WTC11 (cell line): Measurements from ENCODE around the gene TBC1D1. TPM values are rescaled to one million over a fixed set of nuclear protein-coding genes. Genes with fewer than 3 reads are reported as not detected.

ENCODE experiments used
- ATAC-seq: fragments of 200-7000 bp; cut with Tn5 transposase; 2 replicates; pipeline ENCODE4 v1.10.0; 2021; ENCODE audit warnings: mild to moderate bottlenecking, moderate library complexity
- CTCF ChIA-PET: fragments of 300-600 bp; sonication (Branson Sonifier 250); formaldehyde crosslinking; loops from one replicate; lab custom pipeline; 2021; ENCODE audit warnings: antibody characterized with exemption; lab: Charles Lee
- POLR2A ChIA-PET: fragments of 350-600 bp; sonication (Branson Sonifier 250); formaldehyde crosslinking; loops from one replicate; lab custom pipeline; 2021; ENCODE audit warnings: antibody characterized with exemption; lab: Charles Lee
- DNase-seq: peaks from one replicate; pipeline ENCODE4 v3.0.0; 2021; ENCODE audit warnings: low spot score
- H3K27ac Mint-ChIP-seq: 2 replicates; pipeline ENCODE4 v1.8.0; 2021; ENCODE audit warnings: mixed read lengths
- H3K27me3 Mint-ChIP-seq: 2 replicates; pipeline ENCODE4 v1.8.0; 2021; ENCODE audit warnings: low read depth, mild to moderate bottlenecking, moderate library complexity, mixed read lengths
- H3K36me3 Mint-ChIP-seq: 2 replicates; pipeline ENCODE4 v1.8.0; 2021; ENCODE audit warnings: mixed read lengths
- H3K4me1 Mint-ChIP-seq: 2 replicates; pipeline ENCODE4 v1.8.0; 2022; ENCODE audit warnings: mixed read lengths
- H3K4me3 Mint-ChIP-seq: 2 replicates; pipeline ENCODE4 v1.8.0; 2021; ENCODE audit warnings: mild to moderate bottlenecking, moderate library complexity, mixed read lengths
- H3K9me3 Mint-ChIP-seq: 2 replicates; pipeline ENCODE4 v1.8.0; 2021; ENCODE audit warnings: mixed read lengths
- ATF6 ChIP-seq: sonication (generic); formaldehyde crosslinking; IDR thresholded peaks from 2 replicates; pipeline ENCODE4 v1.8.1; 2023; ENCODE audit warnings: mild to moderate bottlenecking, missing genetic modification reagents
- CDX4 ChIP-seq: fragments of 250-450 bp; sonication (Bioruptor Pico); IDR thresholded peaks from 2 replicates; pipeline ENCODE4 v1.9.0; 2021; ENCODE audit warnings: moderate library complexity, mild to moderate bottlenecking, inconsistent platforms, borderline replicate concordance
- EMX1 ChIP-seq: fragments of 250-450 bp; sonication (Bioruptor Pico); IDR thresholded peaks from 2 replicates; pipeline ENCODE4 v1.8.0; 2021; ENCODE audit warnings: mild to moderate bottlenecking
- ESRRA ChIP-seq: sonication (generic); formaldehyde crosslinking; IDR thresholded peaks from 2 replicates; pipeline ENCODE4 v1.8.1; 2022; ENCODE audit warnings: mild to moderate bottlenecking, missing genetic modification reagents, borderline replicate concordance
- HMGA2 ChIP-seq: fragments of 250-450 bp; sonication (Bioruptor Pico); IDR thresholded peaks from 2 replicates; pipeline ENCODE4 v1.4.0; 2021; ENCODE audit warnings: mild to moderate bottlenecking, moderate library complexity
- NFATC4 ChIP-seq: fragments of 250-450 bp; sonication (Bioruptor Pico); IDR thresholded peaks from 2 replicates; pipeline ENCODE4 v1.9.0; 2021; ENCODE audit warnings: mild to moderate bottlenecking
- NFE2L1 ChIP-seq: sonication (generic); formaldehyde crosslinking; IDR thresholded peaks from 2 replicates; pipeline ENCODE4 v1.8.1; 2023; ENCODE audit warnings: missing genetic modification reagents
- TP53 ChIP-seq: sonication (generic); formaldehyde crosslinking; IDR thresholded peaks from 2 replicates; pipeline ENCODE4 v1.8.1; 2023; ENCODE audit warnings: mild to moderate bottlenecking, missing genetic modification reagents
- USF1 ChIP-seq: sonication (generic); formaldehyde crosslinking; IDR thresholded peaks from 2 replicates; pipeline ENCODE4 v1.8.0; 2022; ENCODE audit warnings: mild to moderate bottlenecking, missing genetic modification reagents
- ZMAT4 ChIP-seq: fragments of 250-450 bp; sonication (Bioruptor Pico); IDR thresholded peaks from 2 replicates; pipeline ENCODE4 v1.9.0; 2021; ENCODE audit warnings: mild to moderate bottlenecking
- ZNF317 ChIP-seq: sonication (generic); formaldehyde crosslinking; IDR thresholded peaks from 2 replicates; pipeline ENCODE4 v1.8.1; 2023; ENCODE audit warnings: low read depth, mild to moderate bottlenecking, moderate library complexity, missing genetic modification reagents, borderline replicate concordance
- ZNF532 ChIP-seq: fragments of 250-450 bp; sonication (Bioruptor Pico); IDR thresholded peaks from 2 replicates; pipeline ENCODE4 v1.9.0; 2021; ENCODE audit warnings: mild to moderate bottlenecking, borderline replicate concordance
- total RNA-seq: library from RNA; stranded (reverse); gene quantifications from 3 replicates; pipeline ENCODE4 v1.2.3, GENCODE V29; 2021

Gene TBC1D1
- total RNA-seq, 1 experiment from 2014 or later: 134 TPM

- Mint-ChIP-seq H3K27ac (no peak overlapping the region), H3K27me3 (peaks cover 18% of the 10 kb centered on the region)
Observed at GRCh38 chr4:37896206-37896860, 5.4 kb downstream of the TBC1D1 start.

More at GRCh38 chr4:37896206-37896860, 5.4 kb downstream of the TBC1D1 start:
- DNase-seq (no peak), ATAC-seq (no peak)
- no peaks in the 10 kb centered on the region for H3K36me3 Mint-ChIP-seq
- H3K9me3 Mint-ChIP-seq: no peaks in the 10 kb centered on the region
- CTCF ChIA-PET: interaction anchor here (0.8 kb wide), 1 partner anchor 70 kb away, joined by 3 read pairs; no protein-coding TSS in a partner anchor
- peaks cover 23% of the 10 kb centered on the region for H3K4me1 Mint-ChIP-seq
- TF ChIP-seq TP53 (no peak), NFE2L1 (CRISPR knock-in tag) (no peak), ZNF317 (CRISPR knock-in tag) (no peak), EMX1 (CRISPR knock-in tag) (no peak), CDX4 (CRISPR knock-in tag) (no peak), ATF6 (CRISPR knock-in tag) (no peak), NFATC4 (CRISPR knock-in tag) (no peak), HMGA2 (CRISPR knock-in tag) (no peak), ZNF532 (CRISPR knock-in tag) (no peak), ZMAT4 (no peak), ESRRA (CRISPR knock-in tag) (no peak), USF1 (CRISPR knock-in tag) (no peak)
- TF ChIP-seq, all 79 proteins: peak for 0
- no peak overlapping the region for H3K4me3 Mint-ChIP-seq
- POLR2A ChIA-PET: no interaction called here
